ENCODE data around the gene DISP1. TPM values are rescaled to one million over a fixed set of nuclear protein-coding genes. Genes with fewer than 3 reads are reported as not detected.

The DISP1 gene
- total and polyA plus RNA-seq, 2 donors: 2.0 to 2.2 TPM

GRCh38 chr1:222790520-222790919, 24.3 kb upstream of the DISP1 start:
- WGBS: 78% methylated on average over 4 of the region's 4 CpGs

GRCh38 chr1:222791006-222791710, 23.7 kb upstream of the DISP1 start:
- Histone ChIP-seq H3K4me1 (ENCODE audit: control insufficient read depth in 2 of 2, insufficient read depth in 2 of 2, low read length in 2 of 2) (no peaks in the 10 kb centered on the region), H3K9me3 (ENCODE audit: control insufficient read depth in 2 of 2, insufficient read depth in 1 of 2, low read length in 1 of 2) (no peaks in the 10 kb centered on the region), H3K36me3 (ENCODE audit: control insufficient read depth in 2 of 2, insufficient read depth in 2 of 2, low read length in 1 of 2) (no peaks in the 10 kb centered on the region), H3K4me3 (ENCODE audit: low read length in 2 of 2) (no peak overlapping the region), H3K27me3 (ENCODE audit: control insufficient read depth in 2 of 2, insufficient read depth in 1 of 2, low read length in 1 of 2) (no peaks in the 10 kb centered on the region), H3K27ac (ENCODE audit: low read depth in 1 of 2, low read length in 1 of 2) (no peak overlapping the region)
- no peak for DNase-seq (ENCODE audit: low read depth in 6 of 9, low spot score in 9 of 9)
- 93% methylated on average over 4 of the region's 4 CpGs for WGBS

More at GRCh38 chr1:222790520-222790919, 24.3 kb upstream of the DISP1 start:
- DNase-seq (ENCODE audit: low read depth in 6 of 9, low spot score in 9 of 9): no peak
- H3K27me3 ChIP-seq (ENCODE audit: control insufficient read depth in 2 of 2, insufficient read depth in 1 of 2, low read length in 1 of 2): no peaks in the 10 kb centered on the region
- no peak overlapping the region for H3K27ac ChIP-seq (ENCODE audit: low read depth in 1 of 2, low read length in 1 of 2)
- no peaks in the 10 kb centered on the region for H3K4me1 ChIP-seq (ENCODE audit: control insufficient read depth in 2 of 2, insufficient read depth in 2 of 2, low read length in 2 of 2)
- no peaks in the 10 kb centered on the region for H3K36me3 ChIP-seq (ENCODE audit: control insufficient read depth in 2 of 2, insufficient read depth in 2 of 2, low read length in 1 of 2)
- H3K4me3 ChIP-seq (ENCODE audit: low read length in 2 of 2): no peak overlapping the region
- no peaks in the 10 kb centered on the region for H3K9me3 ChIP-seq (ENCODE audit: control insufficient read depth in 2 of 2, insufficient read depth in 1 of 2, low read length in 1 of 2)

- Histone ChIP-seq H3K4me1 (ENCODE audit: control insufficient read depth in 2 of 2, insufficient read depth in 2 of 2, low read length in 2 of 2) (no peaks in the 10 kb centered on the region), H3K9me3 (ENCODE audit: control insufficient read depth in 2 of 2, insufficient read depth in 1 of 2, low read length in 1 of 2) (no peaks in the 10 kb centered on the region), H3K27ac (ENCODE audit: low read depth in 1 of 2, low read length in 1 of 2) (no peak overlapping the region), H3K36me3 (ENCODE audit: control insufficient read depth in 2 of 2, insufficient read depth in 2 of 2, low read length in 1 of 2) (no peaks in the 10 kb centered on the region), H3K27me3 (ENCODE audit: control insufficient read depth in 2 of 2, insufficient read depth in 1 of 2, low read length in 1 of 2) (no peaks in the 10 kb centered on the region), H3K4me3 (ENCODE audit: low read length in 2 of 2) (no peak overlapping the region)
- WGBS: 23% methylated on average over 2 of the region's 2 CpGs
- peak in 4 of 9 donors; percentile 9 to 55 (median 22) for DNase-seq (ENCODE audit: low read depth in 6 of 9, low spot score in 9 of 9)
Measured at GRCh38 chr1:222792744-222793143, 22.1 kb upstream of the DISP1 start.

- 88% methylated on average over 6 of the region's 6 CpGs for WGBS
- H3K4me1 ChIP-seq (ENCODE audit: control insufficient read depth in 2 of 2, insufficient read depth in 2 of 2, low read length in 2 of 2): no peaks in the 10 kb centered on the region
- no peaks in the 10 kb centered on the region for H3K36me3 ChIP-seq (ENCODE audit: control insufficient read depth in 2 of 2, insufficient read depth in 2 of 2, low read length in 1 of 2)
- no peak overlapping the region for H3K4me3 ChIP-seq (ENCODE audit: low read length in 2 of 2)
- H3K9me3 ChIP-seq (ENCODE audit: control insufficient read depth in 2 of 2, insufficient read depth in 1 of 2, low read length in 1 of 2): no peaks in the 10 kb centered on the region
- no peak for DNase-seq (ENCODE audit: low read depth in 6 of 9, low spot score in 9 of 9)
- H3K27me3 ChIP-seq (ENCODE audit: control insufficient read depth in 2 of 2, insufficient read depth in 1 of 2, low read length in 1 of 2): no peaks in the 10 kb centered on the region
- no peak overlapping the region for H3K27ac ChIP-seq (ENCODE audit: low read depth in 1 of 2, low read length in 1 of 2)
Measured at GRCh38 chr1:222794656-222795474, 20.0 kb upstream of the DISP1 start.

- Histone ChIP-seq H3K4me1 (ENCODE audit: control insufficient read depth in 2 of 2, insufficient read depth in 2 of 2, low read length in 2 of 2) (no peaks in the 10 kb centered on the region), H3K9me3 (ENCODE audit: control insufficient read depth in 2 of 2, insufficient read depth in 1 of 2, low read length in 1 of 2) (no peaks in the 10 kb centered on the region), H3K36me3 (ENCODE audit: control insufficient read depth in 2 of 2, insufficient read depth in 2 of 2, low read length in 1 of 2) (no peaks in the 10 kb centered on the region), H3K27me3 (ENCODE audit: control insufficient read depth in 2 of 2, insufficient read depth in 1 of 2, low read length in 1 of 2) (no peaks in the 10 kb centered on the region), H3K4me3 (ENCODE audit: low read length in 2 of 2) (no peak overlapping the region), H3K27ac (ENCODE audit: low read depth in 1 of 2, low read length in 1 of 2) (no peak overlapping the region)
- DNase-seq (ENCODE audit: low read depth in 6 of 9, low spot score in 9 of 9): no peak
Measured at GRCh38 chr1:222798116-222798515, 16.7 kb upstream of the DISP1 start.

- 97% methylated on average over 4 of the region's 4 CpGs for WGBS
Measured at GRCh38 chr1:222798975-222799374, 15.9 kb upstream of the DISP1 start.

GRCh38 chr1:222801067-222801466, 13.8 kb upstream of the DISP1 start:
- Histone ChIP-seq H3K36me3 (ENCODE audit: control insufficient read depth in 2 of 2, insufficient read depth in 2 of 2, low read length in 1 of 2) (no peaks in the 10 kb centered on the region), H3K27me3 (ENCODE audit: control insufficient read depth in 2 of 2, insufficient read depth in 1 of 2, low read length in 1 of 2) (no peaks in the 10 kb centered on the region), H3K4me3 (ENCODE audit: low read length in 2 of 2) (no peak overlapping the region), H3K27ac (ENCODE audit: low read depth in 1 of 2, low read length in 1 of 2) (no peak overlapping the region), H3K9me3 (ENCODE audit: control insufficient read depth in 2 of 2, insufficient read depth in 1 of 2, low read length in 1 of 2) (no peaks in the 10 kb centered on the region), H3K4me1 (ENCODE audit: control insufficient read depth in 2 of 2, insufficient read depth in 2 of 2, low read length in 2 of 2) (no peaks in the 10 kb centered on the region)
- DNase-seq (ENCODE audit: low read depth in 6 of 9, low spot score in 9 of 9): no peak
- 98% methylated on average over 4 of the region's 4 CpGs for WGBS

More at GRCh38 chr1:222798975-222799374, 15.9 kb upstream of the DISP1 start:
- Histone ChIP-seq H3K36me3 (ENCODE audit: control insufficient read depth in 2 of 2, insufficient read depth in 2 of 2, low read length in 1 of 2) (no peaks in the 10 kb centered on the region), H3K9me3 (ENCODE audit: control insufficient read depth in 2 of 2, insufficient read depth in 1 of 2, low read length in 1 of 2) (no peaks in the 10 kb centered on the region), H3K4me1 (ENCODE audit: control insufficient read depth in 2 of 2, insufficient read depth in 2 of 2, low read length in 2 of 2) (no peaks in the 10 kb centered on the region), H3K27me3 (ENCODE audit: control insufficient read depth in 2 of 2, insufficient read depth in 1 of 2, low read length in 1 of 2) (no peaks in the 10 kb centered on the region), H3K27ac (ENCODE audit: low read depth in 1 of 2, low read length in 1 of 2) (no peak overlapping the region), H3K4me3 (ENCODE audit: low read length in 2 of 2) (no peak overlapping the region)
- no peak for DNase-seq (ENCODE audit: low read depth in 6 of 9, low spot score in 9 of 9)

- WGBS: 98% methylated on average over 4 of the region's 4 CpGs
- no peak overlapping the region for H3K27ac ChIP-seq (ENCODE audit: low read depth in 1 of 2, low read length in 1 of 2)
Measured at GRCh38 chr1:222811671-222812070, 3.2 kb upstream of the DISP1 start.

GRCh38 chr1:222813866-222814535, 838 bp upstream of the DISP1 start:
- H3K9me3 ChIP-seq (ENCODE audit: control insufficient read depth in 2 of 2, insufficient read depth in 1 of 2, low read length in 1 of 2): peaks cover 0 to 4% of the 10 kb centered on the region in 2 donors
- H3K36me3 ChIP-seq (ENCODE audit: control insufficient read depth in 2 of 2, insufficient read depth in 2 of 2, low read length in 1 of 2): no peaks in the 10 kb centered on the region
- H3K4me1 ChIP-seq (ENCODE audit: control insufficient read depth in 2 of 2, insufficient read depth in 2 of 2, low read length in 2 of 2): peaks cover 3 to 11% of the 10 kb centered on the region in 2 donors
- WGBS: 87% methylated on average over 14 of the region's 14 CpGs
- H3K4me3 ChIP-seq (ENCODE audit: low read length in 2 of 2): peak overlapping the region; percentile 97
- peak overlapping the region in 1 of 2 donors; percentile 46 for H3K27ac ChIP-seq (ENCODE audit: low read depth in 1 of 2, low read length in 1 of 2)
- no peak for DNase-seq (ENCODE audit: low read depth in 6 of 9, low spot score in 9 of 9)
- no peaks in the 10 kb centered on the region for H3K27me3 ChIP-seq (ENCODE audit: control insufficient read depth in 2 of 2, insufficient read depth in 1 of 2, low read length in 1 of 2)

More at GRCh38 chr1:222811671-222812070, 3.2 kb upstream of the DISP1 start:
- no peaks in the 10 kb centered on the region for H3K27me3 ChIP-seq (ENCODE audit: control insufficient read depth in 2 of 2, insufficient read depth in 1 of 2, low read length in 1 of 2)
- peaks cover 3 to 11% of the 10 kb centered on the region in 2 donors for H3K4me1 ChIP-seq (ENCODE audit: control insufficient read depth in 2 of 2, insufficient read depth in 2 of 2, low read length in 2 of 2)
- no peaks in the 10 kb centered on the region for H3K36me3 ChIP-seq (ENCODE audit: control insufficient read depth in 2 of 2, insufficient read depth in 2 of 2, low read length in 1 of 2)
- peaks cover 0 to 4% of the 10 kb centered on the region in 2 donors for H3K9me3 ChIP-seq (ENCODE audit: control insufficient read depth in 2 of 2, insufficient read depth in 1 of 2, low read length in 1 of 2)
- H3K4me3 ChIP-seq (ENCODE audit: low read length in 2 of 2): no peak overlapping the region
- DNase-seq (ENCODE audit: low read depth in 6 of 9, low spot score in 9 of 9): no peak

Data from thymus (tissue), 11 donors.